SK-N-SH (cell line): ENCODE data around the gene KCNIP4. TPM values are rescaled to one million over a fixed set of nuclear protein-coding genes. Genes with fewer than 3 reads are reported as not detected.

Experiments used
- CTCF ChIA-PET: fragments of 300-600, 350-600 bp; formaldehyde crosslinking; extraction: SDS; loops from one replicate; lab custom pipeline; 2021; lab: Yijun Ruan, JAX
- POLR2A ChIA-PET: fragments of 350-600 bp; sonication (Branson Sonifier 250); formaldehyde crosslinking; extraction: SDS; loops from one replicate; lab custom pipeline; 2020; ENCODE audit warnings: antibody characterized with exemption, inconsistent platforms; lab: Yijun Ruan, JAX
- DNase-seq: peaks from one replicate; pipeline ENCODE4 v3.0.0; 2012
- H2AFZ ChIP-seq: fragments of 200-600 bp; sonication (generic); 2 replicates; pipeline ENCODE4 v1.8.1; 2016; ENCODE audit warnings: antibody characterized with exemption, mild to moderate bottlenecking, low read depth
- H3F3A ChIP-seq: fragments of 200-600 bp; sonication (generic); replicated peaks from 2 replicates; pipeline ENCODE3; 2016; ENCODE audit warnings: antibody characterized with exemption, mild to moderate bottlenecking; ENCODE audit not compliant: insufficient read depth
- H3K27ac ChIP-seq, 2 experiments: fragments of 200-500 bp in 1 of 2; fragments of 200-600 bp in 1 of 2; sonication (Bioruptor generic) in 1 of 2; sonication (generic), shearing (Covaris generic) in 1 of 2; 2 replicates each; pipeline versions ENCODE4 v1.5.1 to v1.6.1; 2014 to 2016; ENCODE audit warnings: low read depth in 2 of 2, inconsistent platforms in 1 of 2, low read length in 1 of 2, mild to moderate bottlenecking in 1 of 2, mixed read lengths in 1 of 2
- H3K27me3 ChIP-seq: fragments of 200-600 bp; sonication (generic), shearing (Covaris generic); 2 replicates; pipeline ENCODE4 v1.6.1; 2016; ENCODE audit warnings: mixed run types; ENCODE audit not compliant: insufficient read depth
- H3K36me3 ChIP-seq, 2 experiments: fragments of 200-500 bp in 1 of 2; fragments of 200-600 bp in 1 of 2; sonication (Bioruptor generic) in 1 of 2; sonication (generic) in 1 of 2; replicated peaks in 1 of 2; 2 replicates each; pipeline versions ENCODE3 to v1.5.1; 2014 to 2016; ENCODE audit warnings: low read length in 1 of 2, mild to moderate bottlenecking in 1 of 2; ENCODE audit not compliant: insufficient read depth in 2 of 2, control insufficient read depth in 1 of 2
- H3K4me1 ChIP-seq, 2 experiments: fragments of 200-500 bp in 1 of 2; fragments of 200-600 bp in 1 of 2; sonication (Bioruptor generic) in 1 of 2; sonication (generic), shearing (Covaris generic) in 1 of 2; 2 replicates each; pipeline versions ENCODE4 v1.5.1 to v1.6.1; 2014 to 2016; ENCODE audit warnings: low read depth in 1 of 2, low read length in 1 of 2, mixed run types in 1 of 2; ENCODE audit not compliant: insufficient read depth in 2 of 2, control insufficient read depth in 1 of 2
- H3K4me2 ChIP-seq: fragments of 200-600 bp; sonication (generic), shearing (Covaris generic); 2 replicates; pipeline ENCODE4 v1.6.1; 2017; ENCODE audit warnings: mixed run types
- H3K4me3 ChIP-seq, 2 experiments: fragments of 200-500 bp in 1 of 2; fragments of 200-600 bp in 1 of 2; sonication (Bioruptor generic) in 1 of 2; sonication (generic), shearing (Covaris generic) in 1 of 2; 2 replicates each; pipeline versions ENCODE4 v1.5.1 to v1.8.1; 2014 to 2016; ENCODE audit warnings: low read depth in 2 of 2, inconsistent platforms in 1 of 2, low read length in 1 of 2, mild to moderate bottlenecking in 1 of 2, mixed read lengths in 1 of 2, moderate library complexity in 1 of 2
- H3K79me2 ChIP-seq: fragments of 200-600 bp; sonication (generic); 2 replicates; pipeline ENCODE4 v1.8.1; 2017; ENCODE audit warnings: mild to moderate bottlenecking; ENCODE audit not compliant: insufficient read depth
- H3K9ac ChIP-seq: fragments of 200-600 bp; sonication (generic); 2 replicates; pipeline ENCODE4 v1.6.1; 2017; ENCODE audit warnings: mixed run types
- H3K9me2 ChIP-seq: fragments of 200-600 bp; sonication (generic); 2 replicates; pipeline ENCODE4 v1.6.1; 2017; ENCODE audit warnings: mixed run types
- H3K9me3 ChIP-seq: fragments of 200-600 bp; sonication (generic); 2 replicates; pipeline ENCODE4 v1.6.1; 2017; ENCODE audit warnings: mixed run types, mild to moderate bottlenecking, moderate library complexity
- H4K20me1 ChIP-seq: fragments of 200-600 bp; sonication (generic); 2 replicates; pipeline ENCODE4 v1.6.1; 2017; ENCODE audit warnings: mild to moderate bottlenecking, mixed run types; ENCODE audit not compliant: insufficient read depth
- FOXM1 ChIP-seq: IDR thresholded peaks from 2 replicates; pipeline ENCODE4 v1.4.0; 2012; ENCODE audit warnings: low read depth, mild to moderate bottlenecking
- GATA2 ChIP-seq: sonication (generic); formaldehyde crosslinking; IDR thresholded peaks from 2 replicates; pipeline ENCODE4 v1.5.0; 2020; ENCODE audit warnings: mild to moderate bottlenecking, missing genetic modification reagents
- PBX3 ChIP-seq: IDR thresholded peaks from 2 replicates; pipeline ENCODE4; 2012
- POLR2AphosphoS5 ChIP-seq: IDR thresholded peaks from 2 replicates; pipeline ENCODE4 v1.6.1; 2012; ENCODE audit warnings: low read depth, low read length
- RAD21 ChIP-seq: IDR thresholded peaks from 2 replicates; pipeline ENCODE4 v1.6.1; 2012; ENCODE audit warnings: mild to moderate bottlenecking, low read length
- RCOR1 ChIP-seq: fragments of 150-350 bp; IDR thresholded peaks from 2 replicates; pipeline ENCODE4 v1.6.1; 2017; ENCODE audit warnings: antibody characterized with exemption, low read length
- USF2 ChIP-seq: fragments of 150-350 bp; IDR thresholded peaks from 2 replicates; pipeline ENCODE4 v1.6.1; 2017; ENCODE audit warnings: antibody characterized with exemption, low read length, low read depth, borderline replicate concordance
- YY1 ChIP-seq: IDR thresholded peaks from 2 replicates; pipeline ENCODE4 v1.4.0; 2012; ENCODE audit warnings: low read depth, mild to moderate bottlenecking
- WGBS: methylation state at CpG from one replicate; pipeline ENCODE4 v1.1.6; 2017; ENCODE audit warnings: low lambda C conversion rate; 5-methylcytosine and 5-hydroxymethylcytosine counted together
- polyA plus RNA-seq, 3 experiments: library from polyadenylated mRNA; depleted of rRNA; stranded (reverse); fragments of >200 nt; gene quantifications; 2 replicates each; pipeline ENCODE4 v1.2.3, GENCODE V29; 2012

The KCNIP4 gene
- polyA plus RNA-seq, 1 of the 3 experiments (the other 2 are of a cell fraction) = 0.18 TPM

GRCh38 chr4:21887481-21887880 lies 61.1 kb downstream of the KCNIP4 start (continued):
- no peak for TF ChIP-seq RAD21

- Histone ChIP-seq H3K9me3 (no peaks in the 10 kb centered on the region), H3K36me3 (no peaks in the 10 kb centered on the region), H3K4me3 (no peak overlapping the region), H2AFZ (no peak overlapping the region), H4K20me1 (no peaks in the 10 kb centered on the region), H3K4me2 (peak overlapping the region; percentile 14; the same call in 1 of the 2 replicates), H3K9me2 (no peaks in the 10 kb centered on the region), H3K27me3 (no peaks in the 10 kb centered on the region), H3K79me2 (no peaks in the 10 kb centered on the region), H3K9ac (no peak overlapping the region; the same call in 1 of the 2 replicates), H3K4me1 (no peaks in the 10 kb centered on the region; a peak in 1 of 4 replicates), H3K27ac (peak overlapping the region in 1 of 2 experiments; percentile 85; a peak in 2 of 4 replicates), H3F3A (peaks cover 28% of the 10 kb centered on the region)
- 49% methylated on average over 5 of the region's 5 CpGs for WGBS
- no peak for DNase-seq
- TF ChIP-seq RCOR1 (no peak), GATA2 (no peak), POLR2AphosphoS5 (no peak), FOXM1 (no peak)
- ChIA-PET CTCF (interaction anchor here (1.1 kb wide), 1 partner anchor 96 kb away, joined by 5 read pairs; no protein-coding TSS in a partner anchor), POLR2A (no interaction called here)
These were observed 62.8 kb downstream of the KCNIP4 start for GRCh38 chr4:21885770-21886169.

- H3K9me3 ChIP-seq = no peaks in the 10 kb centered on the region
- CTCF ChIA-PET = no interaction called here
- peak overlapping the region in 1 of 2 experiments; percentile 85; a peak in 2 of 4 replicates for H3K27ac ChIP-seq
These were observed 63.3 kb downstream of the KCNIP4 start for GRCh38 chr4:21885241-21885640.

More at GRCh38 chr4:21885241-21885640, 63.3 kb downstream of the KCNIP4 start:
- H3F3A ChIP-seq = peaks cover 28% of the 10 kb centered on the region
- no peaks in the 10 kb centered on the region for H3K27me3 ChIP-seq
- no peak overlapping the region for H3K9ac ChIP-seq
- H3K79me2 ChIP-seq = no peaks in the 10 kb centered on the region
- no peak overlapping the region for H2AFZ ChIP-seq
- no peaks in the 10 kb centered on the region; a peak in 1 of 4 replicates for H3K4me1 ChIP-seq
- H3K4me2 ChIP-seq = 0 out of 2 replicates have a peak overlapping the region, but pooled peaks have one; percentile 14
- H3K4me3 ChIP-seq = no peak overlapping the region
- no peaks in the 10 kb centered on the region for H4K20me1 ChIP-seq
- TF ChIP-seq YY1 (no peak), PBX3 (no peak), USF2 (no peak)
- TF ChIP-seq, all 33 proteins: peak for 0
- no peaks in the 10 kb centered on the region for H3K36me3 ChIP-seq
- WGBS = 2% methylated on average over 2 of the region's 2 CpGs
- DNase-seq = no peak
- H3K9me2 ChIP-seq = no peaks in the 10 kb centered on the region
- POLR2A ChIA-PET = no interaction called here
